ENCODE data around the gene ZMPSTE24.
A peak's percentile ranks its signal among the peaks of the same experiment; 100 is the strongest.

ZMPSTE24 gene

GRCh38 chr1:40310983-40311642 is 53.1 kb downstream of the ZMPSTE24 start:
- Mint-ChIP-seq H3K9me3 (no peaks in the 10 kb centered on the region), H3K36me3 (ENCODE audit: low read depth) (no peaks in the 10 kb centered on the region), H3K27ac (no peak overlapping the region), H3K4me1 (peaks cover 14% of the 10 kb centered on the region), H3K27me3 (ENCODE audit: low read depth) (peaks cover 23% of the 10 kb centered on the region), H3K4me3 (no peak overlapping the region)
- no peak for TF ChIP-seq CTCF (IDR thresholded peaks at IDR 0.05; ENCODE audit: unreplicated experiment in 3 of 3)

GRCh38 chr1:40311692-40312091 is 53.7 kb downstream of the ZMPSTE24 start:
- H3K27me3 Mint-ChIP-seq (ENCODE audit: low read depth) = peaks cover 28% of the 10 kb centered on the region
- H3K27ac Mint-ChIP-seq = no peak overlapping the region
- no peak overlapping the region for H3K4me3 Mint-ChIP-seq
- H3K36me3 Mint-ChIP-seq (ENCODE audit: low read depth) = no peaks in the 10 kb centered on the region
- no peak for TF ChIP-seq CTCF (IDR thresholded peaks at IDR 0.05; ENCODE audit: unreplicated experiment in 3 of 3)
- H3K4me1 Mint-ChIP-seq = peaks cover 14% of the 10 kb centered on the region
- no peaks in the 10 kb centered on the region for H3K9me3 Mint-ChIP-seq

GRCh38 chr1:40312238-40313205 is 54.5 kb downstream of the ZMPSTE24 start:
- H3K27ac Mint-ChIP-seq = no peak overlapping the region
- TF ChIP-seq CTCF (IDR thresholded peaks at IDR 0.05; ENCODE audit: unreplicated experiment in 3 of 3) = no peak
- no peaks in the 10 kb centered on the region for H3K9me3 Mint-ChIP-seq
- H3K4me1 Mint-ChIP-seq = peaks cover 15% of the 10 kb centered on the region
- H3K27me3 Mint-ChIP-seq (ENCODE audit: low read depth) = peaks cover 35% of the 10 kb centered on the region
- H3K4me3 Mint-ChIP-seq = no peak overlapping the region
- H3K36me3 Mint-ChIP-seq (ENCODE audit: low read depth) = no peaks in the 10 kb centered on the region

GRCh38 chr1:40313329-40313957 is 55.4 kb downstream of the ZMPSTE24 start:
- Mint-ChIP-seq H3K27ac (no peak overlapping the region), H3K36me3 (ENCODE audit: low read depth) (no peaks in the 10 kb centered on the region), H3K9me3 (no peaks in the 10 kb centered on the region), H3K4me3 (no peak overlapping the region), H3K27me3 (ENCODE audit: low read depth) (peaks cover 44% of the 10 kb centered on the region), H3K4me1 (peaks cover 21% of the 10 kb centered on the region)
- TF ChIP-seq CTCF (IDR thresholded peaks at IDR 0.05; ENCODE audit: unreplicated experiment in 3 of 3) = no peak

- peak overlapping the region; percentile 78 to 88 (median 84) for H3K4me3 Mint-ChIP-seq
- no peaks in the 10 kb centered on the region for H3K36me3 Mint-ChIP-seq (ENCODE audit: low read depth)
- no peaks in the 10 kb centered on the region for H3K9me3 Mint-ChIP-seq
- peaks cover 21% of the 10 kb centered on the region for H3K4me1 Mint-ChIP-seq
- H3K27ac Mint-ChIP-seq = peak overlapping the region; percentile 65 to 89 (median 82)
- peaks cover 51% of the 10 kb centered on the region for H3K27me3 Mint-ChIP-seq (ENCODE audit: low read depth)
- no peak for TF ChIP-seq CTCF (IDR thresholded peaks at IDR 0.05; ENCODE audit: unreplicated experiment in 3 of 3)
Measured at GRCh38 chr1:40313958-40314720, 56.1 kb downstream of the ZMPSTE24 start.
